Measurements from ENCODE around the gene GANAB.

The GANAB gene

DNA sequence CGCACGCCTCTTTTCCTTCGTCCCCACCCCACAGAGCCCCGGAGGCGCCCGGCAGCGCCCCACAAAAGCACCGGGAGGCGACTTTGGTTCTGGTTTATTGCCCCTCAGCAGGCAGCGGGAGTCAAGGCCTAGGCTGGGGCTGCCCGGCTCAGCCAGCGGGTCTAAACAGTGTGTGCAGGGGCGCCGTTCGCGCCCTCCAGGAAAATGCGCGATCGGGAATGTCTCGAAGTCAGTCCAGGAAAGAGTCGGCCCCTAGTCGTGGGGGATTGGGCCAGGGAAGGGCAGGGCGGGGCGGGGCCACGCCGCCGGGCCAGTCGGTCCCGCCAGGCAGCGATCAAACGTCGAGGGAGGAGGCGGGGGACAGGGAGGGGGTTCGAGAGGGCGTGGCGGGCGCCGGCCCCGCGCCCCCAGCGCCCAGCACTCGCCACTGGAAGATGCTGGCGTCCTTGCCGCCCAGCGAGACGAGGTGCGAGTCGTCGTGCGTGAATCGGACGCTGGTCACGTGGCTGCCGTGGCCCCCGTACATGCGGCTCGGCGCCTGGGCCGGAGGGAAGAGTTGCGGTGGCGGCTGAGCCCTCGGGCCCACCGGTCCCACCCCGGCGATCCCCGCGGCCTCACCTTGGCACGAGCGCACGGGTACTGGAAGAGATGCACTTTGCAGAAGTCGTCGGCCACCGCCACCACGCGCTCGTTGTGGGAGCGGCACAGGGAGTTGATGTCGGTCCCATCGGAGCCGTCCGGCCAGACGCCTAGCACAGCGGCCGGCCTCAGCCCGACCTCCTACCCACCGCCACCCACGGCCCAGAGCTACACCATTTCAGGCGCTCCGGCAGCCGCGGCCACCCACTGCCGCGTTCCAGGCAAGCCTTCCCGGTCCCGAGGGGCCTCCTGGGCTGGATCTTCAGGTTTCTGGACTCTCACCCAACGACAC lies 44.0 kb downstream of the GANAB start:
- H3K4me1 Mint-ChIP-seq, result peaks cover 52% of the 10 kb centered on the region
- no peaks in the 10 kb centered on the region for H3K9me3 Mint-ChIP-seq
- TF ChIP-seq, protein P1, sequence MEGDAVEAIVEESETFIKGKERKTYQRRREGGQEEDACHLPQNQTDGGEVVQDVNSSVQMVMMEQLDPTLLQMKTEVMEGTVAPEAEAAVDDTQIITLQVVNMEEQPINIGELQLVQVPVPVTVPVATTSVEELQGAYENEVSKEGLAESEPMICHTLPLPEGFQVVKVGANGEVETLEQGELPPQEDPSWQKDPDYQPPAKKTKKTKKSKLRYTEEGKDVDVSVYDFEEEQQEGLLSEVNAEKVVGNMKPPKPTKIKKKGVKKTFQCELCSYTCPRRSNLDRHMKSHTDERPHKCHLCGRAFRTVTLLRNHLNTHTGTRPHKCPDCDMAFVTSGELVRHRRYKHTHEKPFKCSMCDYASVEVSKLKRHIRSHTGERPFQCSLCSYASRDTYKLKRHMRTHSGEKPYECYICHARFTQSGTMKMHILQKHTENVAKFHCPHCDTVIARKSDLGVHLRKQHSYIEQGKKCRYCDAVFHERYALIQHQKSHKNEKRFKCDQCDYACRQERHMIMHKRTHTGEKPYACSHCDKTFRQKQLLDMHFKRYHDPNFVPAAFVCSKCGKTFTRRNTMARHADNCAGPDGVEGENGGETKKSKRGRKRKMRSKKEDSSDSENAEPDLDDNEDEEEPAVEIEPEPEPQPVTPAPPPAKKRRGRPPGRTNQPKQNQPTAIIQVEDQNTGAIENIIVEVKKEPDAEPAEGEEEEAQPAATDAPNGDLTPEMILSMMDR (IDR thresholded peaks at IDR 0.05; ENCODE audit: unreplicated experiment in 3 of 3), result no peak
- peak overlapping the region; percentile 93 to 95 (median 95) for H3K4me3 Mint-ChIP-seq
- H3K27ac Mint-ChIP-seq, result peak overlapping the region; percentile 87 to 97 (median 92)
- H3K36me3 Mint-ChIP-seq (ENCODE audit: low read depth), result peaks cover 35% of the 10 kb centered on the region
- peaks cover 20% of the 10 kb centered on the region for H3K27me3 Mint-ChIP-seq (ENCODE audit: low read depth)

DNA sequence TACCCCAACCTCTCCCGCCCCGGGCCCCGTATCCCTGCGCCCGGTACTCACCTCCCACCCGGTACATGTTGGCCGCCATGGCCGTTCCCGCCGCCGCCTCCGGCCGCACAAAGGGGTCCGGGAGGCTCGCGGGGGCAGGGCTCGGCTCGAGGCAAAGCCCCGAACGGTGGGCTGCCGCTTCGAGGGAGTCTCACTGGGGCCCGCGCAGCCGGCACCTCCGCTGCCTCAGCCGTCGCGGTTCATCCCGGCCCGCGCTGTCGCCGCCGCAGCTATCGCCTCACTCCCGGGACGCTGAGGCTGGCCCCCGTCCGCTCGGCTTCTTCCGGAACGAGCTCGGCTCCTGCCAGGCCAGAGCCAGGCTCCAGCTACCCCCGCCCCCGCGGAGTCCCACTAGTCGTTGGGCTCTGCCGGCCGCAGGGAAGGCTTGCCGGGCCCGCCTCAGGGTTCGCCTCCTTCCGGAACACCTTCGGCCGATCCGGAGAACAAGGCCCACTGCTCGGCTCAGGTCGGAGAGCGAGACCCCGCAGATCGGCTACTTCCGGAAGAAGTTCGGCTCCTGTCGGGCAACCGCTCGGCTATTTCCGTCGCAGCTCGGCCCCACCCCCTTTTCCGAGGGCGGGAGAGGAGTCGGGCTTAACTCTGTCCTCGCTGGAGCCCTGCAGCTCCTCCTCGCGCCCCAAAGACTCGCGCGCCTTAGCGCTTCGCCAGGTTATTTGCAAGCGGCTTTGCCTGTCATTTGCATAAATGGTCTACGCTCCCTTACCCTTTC lies 44.9 kb downstream of the GANAB start, which contains the start of gene MTA2:
Gene MTA2, minus strand, starts transcription at position 494 of the 769 bp plus-strand sequence. Its CDS starts 415 bp downstream, at position 79.
- Mint-ChIP-seq H3K27me3 (ENCODE audit: low read depth) (peaks cover 20% of the 10 kb centered on the region), H3K4me3 (peak within 1 kb of the TSS; percentile 93 to 95 (median 95)), H3K4me1 (peaks cover 52% of the 10 kb centered on the region), H3K36me3 (ENCODE audit: low read depth) (peaks cover 42% of the 10 kb centered on the region), H3K27ac (peak within 1 kb of the TSS; percentile 96 to 98 (median 97)), H3K9me3 (no peaks in the 10 kb centered on the region)
- TF ChIP-seq, protein P1 (IDR thresholded peaks at IDR 0.05; ENCODE audit: unreplicated experiment in 3 of 3), result no peak

DNA sequence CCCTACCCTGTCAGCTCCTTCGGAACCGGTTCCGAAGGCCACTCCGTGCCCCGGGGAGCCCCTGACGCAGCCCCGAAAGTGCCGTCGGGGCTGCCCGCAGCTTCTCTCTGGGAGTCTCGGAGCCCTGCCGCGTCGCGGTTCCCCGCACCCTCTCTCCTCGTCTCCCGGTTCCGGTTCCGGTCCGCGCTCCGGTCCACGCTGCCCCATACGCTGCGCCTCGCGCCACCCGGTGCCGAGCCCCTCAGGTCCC lies 45.4 kb downstream of the GANAB start:
- Mint-ChIP-seq H3K9me3 (no peaks in the 10 kb centered on the region), H3K4me1 (peaks cover 52% of the 10 kb centered on the region), H3K27me3 (ENCODE audit: low read depth) (peaks cover 20% of the 10 kb centered on the region), H3K4me3 (peak overlapping the region; percentile 93 to 95 (median 95)), H3K27ac (peak overlapping the region in 2 of 3 experiments; percentile 96 to 97), H3K36me3 (ENCODE audit: low read depth) (peaks cover 47% of the 10 kb centered on the region)
- TF ChIP-seq, protein P1 (IDR thresholded peaks at IDR 0.05; ENCODE audit: unreplicated experiment in 3 of 3), result no peak

DNA sequence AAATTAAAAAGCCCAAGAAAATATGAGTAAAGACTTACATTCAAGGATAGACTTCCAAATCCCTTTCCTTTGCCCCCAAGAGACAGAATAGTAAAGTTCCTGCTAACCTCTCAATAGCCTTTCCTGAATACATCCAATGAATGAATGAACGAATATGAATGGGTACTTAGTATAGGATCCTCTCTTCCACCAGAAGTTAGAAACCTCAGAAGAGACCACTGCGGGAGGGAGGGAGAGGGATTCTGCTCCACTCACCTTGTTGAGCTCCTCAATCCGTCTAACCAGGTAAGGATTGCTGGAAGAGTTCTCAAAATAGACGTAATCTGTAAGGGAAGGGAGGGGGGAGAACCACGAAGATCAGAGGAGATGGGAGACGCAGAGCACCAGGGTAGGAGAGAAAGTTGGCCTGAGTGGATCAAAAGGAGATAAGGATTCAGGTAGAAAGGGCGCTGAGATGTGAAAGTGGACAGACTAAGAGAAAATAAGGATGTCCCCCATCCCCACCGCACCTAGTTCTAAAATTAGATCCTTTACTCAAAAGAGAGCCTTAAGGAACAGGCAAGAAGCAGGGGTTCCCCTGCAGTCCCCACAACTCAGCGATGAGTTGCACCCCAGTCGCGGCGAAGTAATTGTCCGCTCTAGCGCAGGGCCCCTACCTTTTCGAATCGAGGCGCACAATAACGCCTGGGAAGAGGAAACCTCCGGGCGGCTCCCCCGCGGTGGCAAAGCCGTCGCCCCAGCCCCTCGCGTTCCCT lies 45.9 kb downstream of the GANAB start:
- Mint-ChIP-seq H3K4me3 (peak overlapping the region; percentile 93 to 95 (median 95)), H3K27me3 (ENCODE audit: low read depth) (peaks cover 20% of the 10 kb centered on the region), H3K9me3 (no peaks in the 10 kb centered on the region), H3K27ac (peak overlapping the region; percentile 96 to 98 (median 97)), H3K36me3 (ENCODE audit: low read depth) (peaks cover 50% of the 10 kb centered on the region), H3K4me1 (peaks cover 52% of the 10 kb centered on the region)
- TF ChIP-seq, protein P1 (IDR thresholded peaks at IDR 0.05; ENCODE audit: unreplicated experiment in 3 of 3), result no peak

GRCh38 chr11:62599901-62600300 lies 46.5 kb downstream of the GANAB start:
- Mint-ChIP-seq H3K27me3 (ENCODE audit: low read depth) (peaks cover 20% of the 10 kb centered on the region), H3K4me1 (peaks cover 48% of the 10 kb centered on the region), H3K27ac (peak overlapping the region; percentile 96 to 98 (median 97)), H3K9me3 (no peaks in the 10 kb centered on the region), H3K36me3 (ENCODE audit: low read depth) (peaks cover 53% of the 10 kb centered on the region), H3K4me3 (peak overlapping the region; percentile 93 to 95 (median 95))
- TF ChIP-seq, protein P1 (IDR thresholded peaks at IDR 0.05; ENCODE audit: unreplicated experiment in 3 of 3), result no peak

All from nephron (organoid).